ENCODE measurements around the gene KCTD4. TPM values are rescaled to one million over a fixed set of nuclear protein-coding genes. Genes with fewer than 3 reads are reported as not detected.

Gene KCTD4
- total and polyA plus RNA-seq, 10 of the 15 experiments (the other 5 are each of a cell fraction or from before 2014, with no cell fraction given): 0.09 TPM; not detected in 9

- DNase-seq (ENCODE audit: low read depth, low spot score) (no peak), FAIRE-seq (no peak), ATAC-seq (no peak)
- no peaks in the 10 kb centered on the region for H3K27me3 ChIP-seq (replicated peaks in 1 of 2; ENCODE audit: control insufficient read depth in 2 of 2, insufficient read depth in 2 of 2, low read length in 1 of 2)
- in situ Hi-C loops (cut with MboI) (no loop called here), intact Hi-C loops (cut with micrococcal nuclease; ENCODE audit: unreplicated experiment) (no loop called here)
- no peaks in the 10 kb centered on the region for H3K79me2 ChIP-seq (ENCODE audit: control insufficient read depth, insufficient read depth, low read length)
- no peak overlapping the region for H2AFZ ChIP-seq (ENCODE audit: control insufficient read depth, low read depth, low read length)
- H3K36me3 ChIP-seq (ENCODE audit: control insufficient read depth in 2 of 2, insufficient read depth in 2 of 2, low read length in 1 of 2): no peaks in the 10 kb centered on the region
- SMC1A ChIA-PET (ENCODE audit: uncharacterized antibody, unreplicated experiment): interaction anchor here (0.6 to 1.3 kb wide), 2 partner anchors 175 to 240 kb away, joined by 3 read pairs; no protein-coding TSS in a partner anchor
- CTCF ChIA-PET: interaction anchor here (0.9 kb wide), 1 partner anchor 175 kb away, joined by 4 read pairs; no protein-coding TSS in a partner anchor
- H3K9ac ChIP-seq (ENCODE audit: control insufficient read depth, insufficient read depth, low read length): no peak overlapping the region
- WGBS (ENCODE audit: insufficient coverage, insufficient replicate concordance, low lambda C conversion rate, missing lambda C conversion rate): 98% methylated on average over 3 of the region's 3 CpGs
- H3K4me3 ChIP-seq: no peak overlapping the region
- TF ChIP-seq RELB (IDR thresholded peaks at IDR 0.05; ENCODE audit: low read depth) (no peak), TCF7 (IDR thresholded peaks at IDR 0.05; ENCODE audit: borderline replicate concordance) (no peak), BACH1 (IDR thresholded peaks at IDR 0.05; ENCODE audit: borderline replicate concordance) (no peak), CBX5 (IDR thresholded peaks at IDR 0.05; ENCODE audit: low read depth) (no peak), GATAD2B (conservative IDR thresholded peaks at IDR 0.05; ENCODE audit: low read depth) (no peak), IKZF1 (conservative IDR thresholded peaks at IDR 0.05) (no peak), TARDBP (IDR thresholded peaks at IDR 0.05; ENCODE audit: borderline replicate concordance) (no peak), LARP7 (IDR thresholded peaks at IDR 0.05) (no peak), SMC3 (IDR thresholded peaks at IDR 0.05; ENCODE audit: borderline replicate concordance, low read length) (no peak), HDAC2 (IDR thresholded peaks at IDR 0.05) (no peak), JUND (IDR thresholded peaks at IDR 0.05; ENCODE audit: low read depth, low read length) (no peak), CHD1 (IDR thresholded peaks at IDR 0.05; ENCODE audit: low read depth, low read length) (no peak), NFIC (IDR thresholded peaks at IDR 0.05; ENCODE audit: low read depth, low read length) (no peak), RBBP5 (conservative IDR thresholded peaks at IDR 0.05) (no peak), RAD21 (IDR thresholded peaks at IDR 0.05; ENCODE audit: insufficient read depth, low read depth, low read length) (no peak), RAD51 (IDR thresholded peaks at IDR 0.05) (no peak)
- TF ChIP-seq, protein P1, sequence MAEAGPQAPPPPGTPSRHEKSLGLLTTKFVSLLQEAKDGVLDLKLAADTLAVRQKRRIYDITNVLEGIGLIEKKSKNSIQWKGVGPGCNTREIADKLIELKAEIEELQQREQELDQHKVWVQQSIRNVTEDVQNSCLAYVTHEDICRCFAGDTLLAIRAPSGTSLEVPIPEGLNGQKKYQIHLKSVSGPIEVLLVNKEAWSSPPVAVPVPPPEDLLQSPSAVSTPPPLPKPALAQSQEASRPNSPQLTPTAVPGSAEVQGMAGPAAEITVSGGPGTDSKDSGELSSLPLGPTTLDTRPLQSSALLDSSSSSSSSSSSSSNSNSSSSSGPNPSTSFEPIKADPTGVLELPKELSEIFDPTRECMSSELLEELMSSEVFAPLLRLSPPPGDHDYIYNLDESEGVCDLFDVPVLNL (IDR thresholded peaks at IDR 0.05; ENCODE audit: low read depth, low read length): no peak
- TF ChIP-seq, protein P2, sequence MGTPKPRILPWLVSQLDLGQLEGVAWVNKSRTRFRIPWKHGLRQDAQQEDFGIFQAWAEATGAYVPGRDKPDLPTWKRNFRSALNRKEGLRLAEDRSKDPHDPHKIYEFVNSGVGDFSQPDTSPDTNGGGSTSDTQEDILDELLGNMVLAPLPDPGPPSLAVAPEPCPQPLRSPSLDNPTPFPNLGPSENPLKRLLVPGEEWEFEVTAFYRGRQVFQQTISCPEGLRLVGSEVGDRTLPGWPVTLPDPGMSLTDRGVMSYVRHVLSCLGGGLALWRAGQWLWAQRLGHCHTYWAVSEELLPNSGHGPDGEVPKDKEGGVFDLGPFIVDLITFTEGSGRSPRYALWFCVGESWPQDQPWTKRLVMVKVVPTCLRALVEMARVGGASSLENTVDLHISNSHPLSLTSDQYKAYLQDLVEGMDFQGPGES (IDR thresholded peaks at IDR 0.05): no peak
- H3K27ac ChIP-seq (ENCODE audit: control insufficient read depth, insufficient read depth): no peak overlapping the region
- H3K9me3 ChIP-seq (replicated peaks; ENCODE audit: control insufficient read depth, insufficient read depth, low read length): no peaks in the 10 kb centered on the region
- H4K20me1 ChIP-seq (ENCODE audit: control insufficient read depth, insufficient read depth): no peaks in the 10 kb centered on the region
- no peaks in the 10 kb centered on the region for H3K4me1 ChIP-seq (ENCODE audit: control insufficient read depth, insufficient read depth, low read length)
- H3K4me2 ChIP-seq (ENCODE audit: control insufficient read depth, insufficient read depth): no peak overlapping the region
- no TSS peak for BruUV-seq (replicated peaks)
- POLR2A ChIA-PET: interaction anchor here (1.2 kb wide), 1 partner anchor 10 kb away, joined by 3 read pairs; no protein-coding TSS in a partner anchor
- RAD21 ChIA-PET (ENCODE audit: unreplicated experiment): no interaction called here
Observed at GRCh38 chr13:45222516-45222915, 21.7 kb upstream of the KCTD4 start.

Data from GM12878 (cell line).